ENCODE measurements around the gene NOD1. TPM values are rescaled to one million over a fixed set of nuclear protein-coding genes. Genes with fewer than 3 reads are reported as not detected.

NOD1 gene
- polyA plus RNA-seq, 3 donors: 2.8 to 15.0 (median 4.6) TPM

GRCh38 chr7:30475580-30475979 is 3.0 kb downstream of the NOD1 start:
- Histone ChIP-seq H4K20me1 (ENCODE audit: insufficient read depth, low read length) (peaks cover 20% of the 10 kb centered on the region), H3K79me2 (ENCODE audit: insufficient read depth, low read length) (peaks cover 77% of the 10 kb centered on the region), H3K36me3 (replicated peaks in 1 of 2; ENCODE audit: control insufficient read depth in 1 of 2, insufficient read depth in 2 of 2, low read length in 2 of 2) (peaks cover 0 to 19% of the 10 kb centered on the region in 2 donors), H3K4me1 (ENCODE audit: control insufficient read depth in 1 of 2, insufficient read depth in 2 of 2, low read length in 2 of 2) (peaks cover 36 to 45% of the 10 kb centered on the region in 2 donors), H3K4me3 (replicated peaks in 1 of 3; ENCODE audit: low read depth in 2 of 3, low read length in 3 of 3) (no peak overlapping the region), H2AFZ (ENCODE audit: insufficient read depth, low read depth, low read length, poor library complexity, severe bottlenecking) (no peak overlapping the region), H3K9ac (ENCODE audit: insufficient read depth, low read length, poor library complexity, severe bottlenecking) (no peak overlapping the region), H3K4me2 (replicated peaks; ENCODE audit: extremely low read depth, low read length, poor library complexity, severe bottlenecking) (no peak overlapping the region), H3K27me3 (ENCODE audit: control insufficient read depth in 2 of 2, insufficient read depth in 2 of 2, low read length in 2 of 2) (no peaks in the 10 kb centered on the region), H3K9me3 (replicated peaks in 1 of 2; ENCODE audit: control insufficient read depth in 1 of 2, insufficient read depth in 1 of 2, low read length in 2 of 2) (no peaks in the 10 kb centered on the region), H3K27ac (ENCODE audit: low read depth in 1 of 2, low read length in 2 of 2) (no peak overlapping the region)
- DNase-seq: no peak
- Mint-ChIP-seq H3K4me1 (peaks cover 70% of the 10 kb centered on the region), H3K36me3 (peaks cover 21 to 23% of the 10 kb centered on the region in 2 donors), H3K27me3 (ENCODE audit: low read depth in 3 of 3) (no peaks in the 10 kb centered on the region), H3K27ac (no peak overlapping the region), H3K4me3 (no peak overlapping the region), H3K9me3 (peaks cover 0 to 3% (median 0%) of the 10 kb centered on the region in 7 donors)
- 43% methylated on average over 4 of the region's 6 CpGs for WGBS (ENCODE audit: insufficient coverage)
- intact Hi-C loops (cut with micrococcal nuclease): loop anchor here in 1 of 2 donors (5.0 kb wide), 1 partner anchor 48 kb away; no protein-coding TSS in a partner anchor
- TF ChIP-seq, protein P1, sequence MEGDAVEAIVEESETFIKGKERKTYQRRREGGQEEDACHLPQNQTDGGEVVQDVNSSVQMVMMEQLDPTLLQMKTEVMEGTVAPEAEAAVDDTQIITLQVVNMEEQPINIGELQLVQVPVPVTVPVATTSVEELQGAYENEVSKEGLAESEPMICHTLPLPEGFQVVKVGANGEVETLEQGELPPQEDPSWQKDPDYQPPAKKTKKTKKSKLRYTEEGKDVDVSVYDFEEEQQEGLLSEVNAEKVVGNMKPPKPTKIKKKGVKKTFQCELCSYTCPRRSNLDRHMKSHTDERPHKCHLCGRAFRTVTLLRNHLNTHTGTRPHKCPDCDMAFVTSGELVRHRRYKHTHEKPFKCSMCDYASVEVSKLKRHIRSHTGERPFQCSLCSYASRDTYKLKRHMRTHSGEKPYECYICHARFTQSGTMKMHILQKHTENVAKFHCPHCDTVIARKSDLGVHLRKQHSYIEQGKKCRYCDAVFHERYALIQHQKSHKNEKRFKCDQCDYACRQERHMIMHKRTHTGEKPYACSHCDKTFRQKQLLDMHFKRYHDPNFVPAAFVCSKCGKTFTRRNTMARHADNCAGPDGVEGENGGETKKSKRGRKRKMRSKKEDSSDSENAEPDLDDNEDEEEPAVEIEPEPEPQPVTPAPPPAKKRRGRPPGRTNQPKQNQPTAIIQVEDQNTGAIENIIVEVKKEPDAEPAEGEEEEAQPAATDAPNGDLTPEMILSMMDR (IDR thresholded peaks at IDR 0.05): no peak

DNA sequence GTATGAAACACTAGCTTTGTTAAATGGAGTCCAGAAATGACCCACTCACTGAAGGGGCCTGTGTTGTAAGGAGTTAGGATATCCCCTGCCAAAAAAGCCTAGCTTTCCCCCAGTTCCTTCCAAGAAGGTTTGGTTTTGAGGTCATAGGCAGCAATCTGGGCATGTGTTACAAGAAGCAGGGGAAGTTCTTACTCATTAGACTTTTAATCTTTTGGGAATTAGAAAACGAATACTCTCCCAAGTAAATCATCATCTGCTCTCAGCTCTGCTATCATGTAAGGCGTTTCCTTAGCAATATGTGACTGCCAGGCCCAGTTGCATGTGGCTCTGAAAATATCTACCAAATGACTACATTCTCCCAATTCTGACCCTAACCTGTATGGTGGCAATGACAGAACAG is 3.7 kb downstream of the NOD1 start:
- Histone ChIP-seq H4K20me1 (ENCODE audit: insufficient read depth, low read length) (peaks cover 20% of the 10 kb centered on the region), H3K9ac (ENCODE audit: insufficient read depth, low read length, poor library complexity, severe bottlenecking) (no peak overlapping the region), H3K4me1 (ENCODE audit: control insufficient read depth in 1 of 2, insufficient read depth in 2 of 2, low read length in 2 of 2) (peaks cover 36 to 45% of the 10 kb centered on the region in 2 donors), H3K27me3 (ENCODE audit: control insufficient read depth in 2 of 2, insufficient read depth in 2 of 2, low read length in 2 of 2) (no peaks in the 10 kb centered on the region), H3K4me3 (replicated peaks in 1 of 3; ENCODE audit: low read depth in 2 of 3, low read length in 3 of 3) (no peak overlapping the region), H3K79me2 (ENCODE audit: insufficient read depth, low read length) (peaks cover 84% of the 10 kb centered on the region), H3K36me3 (replicated peaks in 1 of 2; ENCODE audit: control insufficient read depth in 1 of 2, insufficient read depth in 2 of 2, low read length in 2 of 2) (peaks cover 0 to 25% of the 10 kb centered on the region in 2 donors), H3K9me3 (replicated peaks in 1 of 2; ENCODE audit: control insufficient read depth in 1 of 2, insufficient read depth in 1 of 2, low read length in 2 of 2) (no peaks in the 10 kb centered on the region), H3K4me2 (replicated peaks; ENCODE audit: extremely low read depth, low read length, poor library complexity, severe bottlenecking) (no peak overlapping the region), H2AFZ (ENCODE audit: insufficient read depth, low read depth, low read length, poor library complexity, severe bottlenecking) (no peak overlapping the region), H3K27ac (ENCODE audit: low read depth in 1 of 2, low read length in 2 of 2) (peak overlapping the region in 1 of 2 donors; percentile 22)
- DNase-seq: no peak
- Mint-ChIP-seq H3K9me3 (peaks cover 0 to 3% (median 0%) of the 10 kb centered on the region in 7 donors), H3K27me3 (ENCODE audit: low read depth in 3 of 3) (no peaks in the 10 kb centered on the region), H3K27ac (peak overlapping the region in 1 of 7 donors; percentile 9), H3K4me3 (no peak overlapping the region), H3K36me3 (peaks cover 26 to 27% of the 10 kb centered on the region in 2 donors), H3K4me1 (peaks cover 70% of the 10 kb centered on the region)
- intact Hi-C loops (cut with micrococcal nuclease): loop anchor here in 1 of 2 donors (5.0 kb wide), 1 partner anchor 48 kb away; no protein-coding TSS in a partner anchor
- WGBS (ENCODE audit: insufficient coverage): 100% methylated on average over 1 of the region's 2 CpGs
- TF ChIP-seq, protein P1 (IDR thresholded peaks at IDR 0.05): no peak

Data from CD14-positive monocyte (primary cell).